Transverse colon (tissue), 4 donors: ENCODE data around the gene GABRD.

Source experiments
- CTCF ChIP-seq, 5 experiments: fragments of 200-600 bp in 3 of 5; fragments of 450-650 bp in 2 of 5; sonication (generic) in 3 of 5; IDR thresholded peaks; 1 replicate in 2 of 5; 2 replicates in 3 of 5; pipeline ENCODE4 v1.5.1; 2016 to 2017; ENCODE audit warnings: antibody characterized with exemption in 5 of 5, inconsistent platforms in 3 of 5, mild to moderate bottlenecking in 2 of 5, moderate library complexity in 1 of 5
- EP300 ChIP-seq: sonication (generic); formaldehyde crosslinking; IDR thresholded peaks from one replicate; pipeline ENCODE4 v1.6.1; 2017; ENCODE audit warnings: antibody characterized with exemption, low read depth
- POLR2A ChIP-seq: fragments of 450-650 bp; IDR thresholded peaks from one replicate; pipeline ENCODE4 v1.6.1; 2016; ENCODE audit warnings: antibody characterized with exemption, mild to moderate bottlenecking, moderate library complexity
- POLR2AphosphoS5 ChIP-seq, 3 donors: sonication (generic); formaldehyde crosslinking; IDR thresholded peaks; one replicate each; pipeline ENCODE4 v1.6.1; 2016; ENCODE audit warnings: antibody characterized with exemption in 3 of 3

- no peak for TF ChIP-seq POLR2A
- TF ChIP-seq CTCF (IDR thresholded peaks at IDR 0.05) = no peak
- no peak for TF ChIP-seq EP300
- TF ChIP-seq POLR2AphosphoS5 (IDR thresholded peaks at IDR 0.05) = no peak
Measured at GRCh38 chr1:2052054-2052679, 33.0 kb downstream of the GABRD start.
